GM19043 (cell line): ENCODE data around the gene GAA.

Experiments used
- ATAC-seq: cut with Tn5 transposase; IDR thresholded peaks from one replicate; pipeline ENCODE4 v1.9.1; 2021; ENCODE audit warnings: low read depth; ENCODE audit not compliant: unreplicated experiment

Gene GAA

DNA sequence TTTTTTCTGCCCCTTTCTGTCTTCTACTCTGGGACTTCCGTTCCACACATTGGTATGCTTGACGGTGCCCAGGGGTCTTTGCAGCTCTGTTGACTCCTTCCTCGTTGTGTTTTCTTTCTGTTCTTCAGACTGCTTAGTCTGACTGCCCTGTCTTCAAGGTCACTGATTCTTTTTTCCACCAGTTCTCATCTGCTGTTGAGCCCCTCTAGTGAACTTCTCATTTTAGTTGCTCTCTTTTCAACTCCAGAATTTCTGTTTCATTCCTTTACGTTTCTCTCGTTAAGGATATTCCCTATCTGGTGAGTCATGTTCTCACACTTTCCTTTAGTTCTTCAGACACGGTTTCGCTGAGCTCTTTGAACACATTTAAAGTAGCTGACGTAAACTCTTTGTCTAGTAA lies 13.8 kb downstream of the GAA start:
- ATAC-seq = no peak

DNA sequence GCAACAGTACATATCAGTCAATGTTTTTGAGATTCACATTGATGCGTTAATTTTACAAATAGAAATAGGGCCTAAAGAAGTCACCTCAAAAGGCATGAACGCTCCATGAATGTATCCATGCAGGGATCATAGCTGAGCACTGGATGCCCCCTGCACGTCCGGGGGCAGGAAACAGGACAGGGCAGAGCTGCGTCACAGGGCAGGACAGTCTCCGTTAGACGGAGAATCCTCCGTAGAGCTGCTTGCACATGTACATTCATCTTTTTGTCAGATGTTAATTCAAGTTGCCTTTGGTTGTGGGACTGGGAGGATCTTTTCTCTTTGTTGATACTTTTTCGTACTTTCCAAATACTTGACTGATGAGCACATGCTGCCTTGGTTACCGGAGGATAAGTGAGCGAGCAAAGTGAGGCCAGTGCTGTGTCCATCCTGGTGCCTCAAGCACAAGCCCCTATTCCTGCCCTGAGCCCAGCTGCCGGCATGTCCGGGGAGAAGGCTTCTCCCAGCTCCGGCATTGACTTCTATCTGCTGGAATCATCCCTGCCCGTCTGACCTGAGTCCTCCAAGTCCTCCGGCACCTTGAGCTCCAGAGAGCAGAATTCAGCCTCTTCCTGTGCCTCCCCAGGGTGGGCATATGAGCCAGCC lies 15.0 kb downstream of the GAA start:
- ATAC-seq = no peak

DNA sequence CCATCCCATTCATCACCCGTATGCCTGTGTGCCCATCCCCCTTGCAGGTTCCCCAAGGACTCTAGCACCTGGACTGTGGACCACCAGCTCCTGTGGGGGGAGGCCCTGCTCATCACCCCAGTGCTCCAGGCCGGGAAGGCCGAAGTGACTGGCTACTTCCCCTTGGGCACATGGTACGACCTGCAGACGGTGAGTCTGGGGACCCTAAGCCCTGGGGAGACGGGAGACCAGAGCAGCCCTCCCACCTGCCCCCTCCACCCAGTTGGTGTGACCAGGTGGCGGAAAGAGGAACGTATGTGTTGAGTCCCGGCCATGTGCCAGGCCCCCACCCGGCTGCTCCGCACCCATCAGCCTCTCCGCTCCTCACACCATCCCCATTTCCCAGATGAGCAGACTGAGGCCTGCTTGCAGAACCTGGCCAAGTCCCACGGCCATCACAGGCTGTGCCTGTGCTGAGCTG lies 15.6 kb downstream of the GAA start:
- no peak for ATAC-seq

DNA sequence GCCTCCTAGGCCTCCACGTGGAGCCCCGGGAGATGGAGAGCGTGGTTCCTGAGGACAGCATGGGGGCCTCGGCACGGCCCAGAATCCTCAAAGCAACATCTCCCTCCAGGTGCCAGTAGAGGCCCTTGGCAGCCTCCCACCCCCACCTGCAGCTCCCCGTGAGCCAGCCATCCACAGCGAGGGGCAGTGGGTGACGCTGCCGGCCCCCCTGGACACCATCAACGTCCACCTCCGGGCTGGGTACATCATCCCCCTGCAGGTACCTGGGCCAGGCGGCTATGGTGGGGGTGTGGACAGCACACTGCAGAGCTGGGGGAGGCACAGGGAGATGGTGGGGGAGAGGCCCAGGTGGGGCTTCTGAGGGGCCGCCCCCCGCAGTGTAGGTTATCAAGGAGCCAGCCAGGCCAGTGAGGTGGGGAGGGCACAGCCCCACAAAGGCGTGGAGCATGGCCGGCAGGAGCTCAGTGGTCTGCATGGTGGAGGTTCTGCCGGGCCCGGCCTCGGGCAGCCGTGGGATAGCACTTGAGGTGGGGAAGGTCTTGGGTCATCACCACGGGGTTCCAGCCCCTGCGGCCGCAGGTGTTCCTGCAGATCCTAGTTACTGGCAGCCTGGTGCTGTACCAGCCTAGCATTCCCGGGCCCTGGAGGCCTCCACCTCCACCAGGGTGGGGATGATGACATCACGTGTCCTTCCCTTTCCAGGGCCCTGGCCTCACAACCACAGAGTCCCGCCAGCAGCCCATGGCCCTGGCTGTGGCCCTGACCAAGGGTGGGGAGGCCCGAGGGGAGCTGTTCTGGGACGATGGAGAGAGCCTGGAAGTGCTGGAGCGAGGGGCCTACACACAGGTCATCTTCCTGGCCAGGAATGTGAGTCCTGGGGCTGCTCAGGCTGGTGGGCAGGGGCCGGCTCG lies 16.4 kb downstream of the GAA start:
- no peak for ATAC-seq

DNA sequence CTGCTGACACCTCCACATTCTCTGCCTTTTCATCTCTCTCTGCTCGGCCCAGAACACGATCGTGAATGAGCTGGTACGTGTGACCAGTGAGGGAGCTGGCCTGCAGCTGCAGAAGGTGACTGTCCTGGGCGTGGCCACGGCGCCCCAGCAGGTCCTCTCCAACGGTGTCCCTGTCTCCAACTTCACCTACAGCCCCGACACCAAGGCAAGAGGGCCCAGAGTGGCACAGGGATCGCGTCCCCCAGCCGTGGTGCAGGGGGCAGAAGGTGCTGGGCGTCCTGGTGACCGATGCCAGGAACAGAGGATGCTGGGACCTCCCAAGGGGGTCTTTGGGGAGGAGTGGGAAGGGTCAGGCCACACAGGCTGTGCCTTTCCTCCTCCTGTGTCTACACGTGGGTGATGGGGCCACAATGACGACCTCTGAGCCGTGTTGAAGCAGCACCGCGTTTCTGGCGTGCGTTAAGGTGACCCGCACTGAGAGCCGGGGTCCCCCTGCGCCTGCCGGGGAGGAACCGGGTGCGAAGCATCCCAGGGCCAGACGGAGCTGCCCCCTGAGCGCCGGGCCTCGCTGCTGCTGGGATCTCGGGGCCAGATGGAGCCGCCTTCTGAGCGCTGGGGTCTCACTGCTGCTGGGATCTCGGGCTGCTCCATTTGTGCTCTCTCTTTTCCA lies 17.4 kb downstream of the GAA start:
- ATAC-seq = no peak

DNA sequence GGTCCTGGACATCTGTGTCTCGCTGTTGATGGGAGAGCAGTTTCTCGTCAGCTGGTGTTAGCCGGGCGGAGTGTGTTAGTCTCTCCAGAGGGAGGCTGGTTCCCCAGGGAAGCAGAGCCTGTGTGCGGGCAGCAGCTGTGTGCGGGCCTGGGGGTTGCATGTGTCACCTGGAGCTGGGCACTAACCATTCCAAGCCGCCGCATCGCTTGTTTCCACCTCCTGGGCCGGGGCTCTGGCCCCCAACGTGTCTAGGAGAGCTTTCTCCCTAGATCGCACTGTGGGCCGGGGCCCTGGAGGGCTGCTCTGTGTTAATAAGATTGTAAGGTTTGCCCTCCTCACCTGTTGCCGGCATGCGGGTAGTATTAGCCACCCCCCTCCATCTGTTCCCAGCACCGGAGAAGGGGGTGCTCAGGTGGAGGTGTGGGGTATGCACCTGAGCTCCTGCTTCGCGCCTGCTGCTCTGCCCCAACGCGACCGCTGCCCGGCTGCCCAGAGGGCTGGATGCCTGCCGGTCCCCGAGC lies 17.9 kb downstream of the GAA start:
- no peak for ATAC-seq

DNA sequence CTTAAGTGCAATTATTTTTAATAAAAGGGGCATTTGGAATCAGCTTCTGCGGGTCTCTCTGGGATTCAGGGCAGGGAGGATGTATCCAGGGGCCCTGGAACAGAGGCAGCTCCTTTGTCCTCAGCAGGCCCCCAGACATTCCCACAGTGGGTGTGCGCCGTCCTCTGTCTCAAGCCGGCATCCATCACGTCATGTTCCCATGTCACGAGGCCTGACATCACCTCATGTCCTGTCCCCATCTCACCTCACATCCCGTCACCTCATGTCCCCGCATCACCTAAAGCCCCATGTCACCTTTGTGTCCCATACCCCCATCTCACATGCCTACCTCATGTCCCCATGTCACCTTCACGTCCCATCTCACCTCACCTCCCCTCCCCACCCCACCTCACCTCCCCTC lies 18.5 kb downstream of the GAA start:
- no peak for ATAC-seq

DNA sequence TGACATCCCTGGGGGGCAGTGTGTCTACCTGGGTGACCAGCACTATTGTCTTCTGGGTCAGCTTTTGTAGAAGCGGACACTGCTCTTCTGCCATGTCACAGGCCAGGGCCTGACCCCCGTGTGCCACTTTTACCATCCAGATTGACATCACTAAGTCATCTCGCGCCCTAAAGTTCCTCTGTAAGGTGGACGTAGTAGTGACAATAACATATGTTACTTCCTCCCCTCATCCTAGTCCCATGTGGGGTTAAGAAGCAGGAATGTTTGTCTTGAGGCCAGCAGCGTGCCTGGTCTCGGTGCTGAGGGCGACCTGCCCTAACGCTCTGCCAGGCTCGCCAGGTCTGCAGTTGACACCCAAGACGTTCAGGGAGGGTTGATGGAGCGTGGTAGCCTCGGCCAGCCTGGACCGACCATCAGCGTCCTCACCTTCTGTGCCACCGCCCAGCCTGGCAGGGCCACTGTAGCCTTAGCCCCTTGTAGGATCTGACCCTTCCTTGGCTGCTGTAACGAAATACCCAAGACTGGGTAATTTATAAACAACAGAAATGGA lies 20.7 kb downstream of the GAA start:
- ATAC-seq = no peak

DNA sequence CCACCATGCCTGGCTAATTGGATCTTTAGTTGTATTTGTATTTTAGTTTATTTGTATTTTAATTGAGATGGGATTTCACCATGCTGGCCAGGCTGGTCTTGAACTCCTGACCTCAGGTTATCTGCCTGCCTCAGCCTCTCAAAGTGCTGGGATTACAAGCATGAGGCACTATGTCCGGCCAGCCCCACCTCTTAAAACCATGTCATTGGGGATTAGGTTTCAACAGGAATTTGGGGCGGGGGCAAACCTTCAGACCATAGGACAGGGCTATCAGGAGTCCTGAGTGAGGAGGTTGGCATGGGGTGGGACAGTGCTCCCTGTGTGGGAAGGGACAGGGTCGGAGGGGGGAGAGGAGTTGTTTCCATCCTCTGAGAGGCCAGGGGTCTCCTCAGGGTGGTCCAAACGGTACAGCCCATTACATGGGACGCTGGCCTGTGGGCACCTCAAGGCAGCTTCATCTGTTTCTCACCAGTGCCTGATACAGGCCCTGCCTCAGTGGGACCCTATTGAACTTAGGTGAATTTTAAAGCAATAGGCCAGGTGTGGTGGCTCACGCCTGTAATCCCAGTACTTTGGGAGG lies 21.6 kb downstream of the GAA start:
- ATAC-seq = no peak

DNA sequence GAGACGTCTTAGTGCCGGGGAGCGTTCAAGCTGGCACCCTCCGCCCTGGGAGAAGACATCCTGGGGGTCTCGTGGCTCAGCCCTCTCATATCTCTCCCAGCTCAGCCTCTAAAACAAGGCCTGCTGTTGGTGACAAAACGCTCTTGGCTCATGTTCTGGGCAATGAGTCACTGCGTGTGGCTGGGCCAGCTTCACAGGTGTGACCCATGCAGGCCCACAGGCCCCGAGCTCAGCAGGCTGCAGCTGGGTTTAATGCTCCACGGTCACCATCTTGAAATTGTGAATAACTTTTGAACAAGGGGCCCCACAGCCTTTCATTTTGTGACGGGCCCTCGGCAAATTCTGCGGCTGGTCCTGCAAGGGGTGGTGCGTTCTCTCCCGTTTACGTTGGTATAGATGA lies 22.4 kb downstream of the GAA start:
- no peak for ATAC-seq

DNA sequence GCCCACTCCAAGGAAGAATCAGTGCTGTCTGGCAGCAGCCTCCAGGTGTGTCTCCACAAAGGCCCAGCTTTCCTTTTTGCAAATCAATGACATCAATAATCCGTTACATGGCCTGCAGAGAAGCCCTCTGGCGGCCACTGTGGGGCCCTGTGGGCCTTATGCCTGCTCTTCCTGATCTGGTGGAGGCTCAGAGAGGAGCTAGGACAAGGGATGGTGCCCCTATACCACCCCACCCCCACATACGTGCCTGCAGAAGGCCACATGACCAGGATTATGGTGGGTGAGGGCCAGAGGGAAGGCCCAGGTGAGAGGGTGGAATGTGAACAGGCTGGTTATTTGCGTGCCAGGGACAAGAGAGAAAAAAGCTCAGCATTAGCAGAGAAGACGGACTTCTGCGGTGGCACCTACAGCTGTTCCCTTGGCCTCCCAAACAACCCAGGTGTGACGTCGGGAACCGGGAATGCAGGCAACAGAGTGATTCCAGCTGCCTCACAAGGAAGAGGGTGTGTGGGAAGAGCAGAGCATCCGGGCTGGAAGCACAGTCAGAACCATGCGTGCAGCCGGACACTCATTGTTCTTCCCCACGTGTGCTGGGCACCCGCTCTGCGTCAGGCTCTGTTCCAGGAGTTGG lies 23.1 kb downstream of the GAA start:
- no peak for ATAC-seq

DNA sequence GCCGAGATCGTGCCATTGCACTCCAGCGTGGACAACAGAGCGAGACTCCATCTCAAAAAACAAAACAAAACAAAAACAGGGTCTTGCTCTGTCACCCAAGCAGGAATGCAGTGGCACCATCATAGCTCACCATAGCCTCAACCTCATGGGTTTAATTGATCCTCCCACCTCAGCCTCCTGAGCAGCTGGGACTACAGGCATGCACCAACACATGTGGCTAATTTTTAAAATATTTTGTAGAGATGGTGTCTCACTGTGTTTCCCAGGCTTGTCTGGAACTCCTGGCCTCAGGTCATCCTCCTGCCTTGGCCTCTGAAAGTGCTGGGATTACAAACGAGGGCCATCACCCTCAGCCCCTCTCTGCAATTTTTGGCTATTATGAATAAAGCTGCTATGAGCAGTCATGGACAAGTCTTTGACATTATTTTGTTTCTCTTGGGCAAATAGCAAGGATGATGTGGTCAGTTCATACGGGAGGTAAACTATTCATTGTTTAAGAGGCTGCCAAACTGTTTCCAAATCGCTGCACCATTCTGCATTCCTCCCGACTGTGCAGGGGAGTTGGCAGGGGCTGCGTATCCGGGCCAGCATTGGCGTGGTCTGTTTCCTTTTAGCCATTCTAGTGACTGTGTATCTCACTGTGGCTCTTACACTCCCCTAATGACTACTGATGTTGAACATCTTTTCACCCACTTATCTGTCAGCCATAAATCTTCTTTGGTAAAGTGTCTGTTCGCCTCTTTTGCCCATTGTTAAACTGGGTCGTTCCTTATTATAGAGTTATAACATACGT lies 24.5 kb downstream of the GAA start:
- no peak for ATAC-seq

DNA sequence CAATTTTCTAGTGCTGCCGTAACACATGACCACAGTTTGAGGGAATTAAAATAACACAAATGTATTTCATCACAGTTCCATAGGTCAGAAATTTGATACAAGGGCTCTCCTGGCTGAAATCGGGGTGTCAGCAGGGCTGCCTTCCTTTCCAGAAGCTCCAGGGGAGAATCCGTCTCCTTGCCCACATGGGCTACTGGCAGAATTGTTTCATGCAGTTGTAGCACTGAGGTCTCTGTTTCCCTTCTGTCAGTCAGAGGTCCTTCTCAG lies 25.0 kb downstream of the GAA start:
- no peak for ATAC-seq

DNA sequence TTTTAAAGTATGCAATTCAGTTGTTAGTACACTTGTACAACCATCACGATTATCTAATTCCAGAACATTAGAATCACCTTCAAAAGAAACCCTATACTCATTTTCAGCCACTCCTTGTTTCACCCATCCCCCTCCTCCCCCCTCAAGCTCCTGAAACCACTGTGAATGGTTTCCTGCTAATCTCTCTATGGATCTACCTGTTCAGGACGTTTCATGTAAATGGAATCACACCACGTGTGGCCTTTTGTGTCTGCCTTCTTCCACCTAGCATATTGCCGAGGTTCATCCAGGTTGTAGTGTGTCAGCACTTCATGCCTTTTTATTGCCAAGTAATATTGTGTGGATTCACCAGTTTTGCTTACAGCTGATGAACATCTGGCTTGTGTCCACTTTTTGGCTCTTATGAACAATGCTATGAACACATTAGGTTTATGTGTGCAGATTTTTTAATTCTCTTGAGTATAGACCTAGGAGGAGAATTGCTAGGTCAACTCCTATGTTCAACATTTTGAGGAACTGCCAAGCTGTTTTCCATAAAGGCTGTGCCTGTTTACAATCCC lies 27.7 kb downstream of the GAA start:
- no peak for ATAC-seq

DNA sequence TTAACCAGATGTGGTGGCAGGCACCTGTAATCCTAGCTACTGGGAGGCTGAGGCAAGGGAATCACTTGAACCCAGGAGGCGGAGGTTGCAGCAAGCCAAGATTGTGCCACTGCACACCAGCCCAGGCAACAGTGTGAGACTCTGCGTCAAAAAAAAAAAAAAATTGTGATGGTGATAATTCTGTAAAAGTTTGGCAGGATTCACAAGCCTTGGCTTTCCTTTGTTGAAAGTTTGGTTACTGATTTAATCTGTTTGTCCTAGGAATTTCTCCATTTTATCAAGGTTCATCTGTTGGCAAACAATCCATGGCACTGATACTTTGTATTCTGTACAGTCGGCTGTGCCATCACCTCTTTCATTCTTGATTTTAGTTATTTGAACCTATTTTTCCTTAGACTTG lies 29.6 kb downstream of the GAA start:
- no peak for ATAC-seq

DNA sequence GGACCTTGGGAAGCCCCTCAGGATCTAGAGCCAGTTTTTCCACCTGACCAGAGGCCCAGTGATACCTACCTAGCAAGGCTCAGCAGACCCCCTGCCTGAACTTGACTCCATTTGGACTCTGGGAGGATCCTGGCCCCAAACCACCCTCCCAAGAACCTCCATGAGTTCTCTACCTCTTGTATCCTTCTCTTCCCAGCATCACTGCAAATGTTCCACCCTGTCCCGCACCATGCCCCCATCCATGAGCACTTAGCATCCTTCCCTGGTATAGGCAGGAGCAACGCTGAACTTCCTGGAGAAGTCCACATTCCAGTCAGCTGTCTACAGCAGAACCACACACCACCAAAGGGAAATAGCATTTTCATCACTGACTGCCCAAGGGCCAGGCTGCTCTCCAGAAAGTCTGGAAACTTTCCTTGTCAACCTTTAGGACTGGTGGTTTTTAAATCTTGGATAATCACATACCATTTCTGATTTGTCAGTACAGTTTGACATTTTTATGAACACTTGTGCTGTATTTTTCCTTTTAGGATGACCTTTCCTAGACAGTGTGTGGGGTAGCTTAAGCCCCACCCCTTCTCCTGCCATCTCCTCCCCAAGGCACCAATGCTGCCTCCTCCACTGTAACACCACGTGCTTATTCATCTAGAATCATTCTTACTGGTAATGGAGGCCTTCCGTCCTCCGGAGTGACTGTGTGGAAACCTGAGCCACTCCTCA lies 31.7 kb downstream of the GAA start:
- ATAC-seq = no peak

DNA sequence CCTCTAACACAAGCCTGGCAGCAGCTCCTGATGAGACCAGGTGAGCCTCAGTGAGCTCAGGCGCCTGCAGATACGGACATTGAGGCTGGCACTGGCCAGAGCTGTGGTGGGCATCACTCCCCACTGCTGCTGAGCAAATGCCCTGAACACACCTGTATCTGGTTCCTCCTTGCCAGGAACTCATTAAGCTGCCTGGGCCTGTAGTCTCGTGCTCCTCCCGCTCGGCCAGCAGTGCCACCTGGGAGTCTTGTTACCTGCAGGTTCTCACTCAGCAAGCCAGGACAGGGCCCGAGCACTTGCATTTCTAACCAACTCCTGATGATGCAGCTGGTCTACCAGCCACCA lies 32.2 kb downstream of the GAA start:
- no peak for ATAC-seq

DNA sequence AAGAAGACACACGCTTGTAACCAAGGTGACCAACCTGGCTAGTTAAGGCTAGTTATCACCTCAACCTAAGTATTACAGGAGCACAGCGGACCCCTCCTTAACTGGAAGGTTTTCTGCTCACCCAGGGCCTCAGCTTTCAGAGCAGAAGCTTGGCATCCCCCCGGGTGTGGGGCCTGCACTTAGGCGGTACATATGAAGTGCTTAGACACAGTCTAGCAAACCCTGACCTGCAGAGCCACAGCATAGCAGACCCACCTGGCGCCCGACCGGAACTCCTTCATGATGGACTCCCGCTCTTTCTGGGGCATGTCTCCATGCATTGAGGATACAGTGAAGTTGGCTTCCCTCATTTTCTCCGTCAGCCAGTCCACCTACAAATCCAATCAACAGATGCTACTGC lies 35.8 kb downstream of the GAA start:
- no peak for ATAC-seq
